Measurements from ENCODE around the gene PEX11G. TPM values are rescaled to one million over a fixed set of nuclear protein-coding genes. Genes with fewer than 3 reads are reported as not detected.
"Not testable (repeated sequence)": the region's sequence is repeated elsewhere in the genome, so short reads cannot be mapped to it uniquely, and the experiment has no call there.

PEX11G gene
- total and polyA plus RNA-seq, 9 donors = 0.40 to 6.0 (median 3.7) TPM

DNA sequence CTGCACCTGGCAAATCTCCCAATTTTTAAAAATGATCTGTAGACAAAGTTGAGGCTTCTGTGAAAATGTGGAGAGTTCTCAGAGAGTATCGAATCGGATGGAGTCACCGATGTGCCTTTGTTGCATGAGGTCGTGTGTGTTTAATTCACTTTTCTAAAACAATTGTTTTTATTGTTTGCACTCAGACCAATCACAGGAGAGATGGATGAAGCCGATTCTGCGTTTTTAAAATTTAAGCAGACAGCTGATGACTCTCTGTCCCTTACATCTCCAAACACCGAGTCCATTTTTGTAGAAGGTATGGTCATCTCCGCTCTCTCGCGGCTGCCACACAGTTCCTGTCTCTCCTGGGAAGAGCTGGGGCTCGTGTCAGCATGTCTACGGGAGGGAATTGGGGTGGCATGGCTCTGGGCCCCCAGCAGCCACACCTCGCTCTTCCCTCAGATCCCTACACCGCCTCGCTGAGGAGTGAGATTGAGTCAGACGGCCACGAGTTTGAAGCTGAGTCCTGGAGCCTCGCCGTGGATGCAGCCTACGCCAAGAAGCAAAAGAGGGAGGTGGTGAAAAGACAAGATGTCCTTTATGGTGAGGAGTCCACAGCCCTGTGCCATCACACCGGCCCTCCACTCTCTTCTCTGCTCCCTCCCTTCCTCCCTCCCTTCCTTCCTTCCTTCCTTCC lies 47.2 kb downstream of the PEX11G start:
- H3K36me3 ChIP-seq = no peaks in the 10 kb centered on the region
- TF ChIP-seq EP300 (IDR thresholded peaks at IDR 0.05) (no peak), CTCF (IDR thresholded peaks at IDR 0.05) (no peak), POLR2A (IDR thresholded peaks at IDR 0.05) (no peak)
- H3K27ac ChIP-seq = no peak overlapping the region
- H3K27me3 ChIP-seq = no peaks in the 10 kb centered on the region
- H3K9me3 ChIP-seq = no peaks in the 10 kb centered on the region
- H3K4me3 ChIP-seq = no peak overlapping the region
- H3K4me1 ChIP-seq (ENCODE audit: insufficient read depth) = no peaks in the 10 kb centered on the region
- intact Hi-C loops (cut with DNase I) = no loop called here
- 89 to 95% (median 90%) methylated on average over 21 of the region's 21 CpGs for WGBS, 3 donors
- DNase-seq = no peak

DNA sequence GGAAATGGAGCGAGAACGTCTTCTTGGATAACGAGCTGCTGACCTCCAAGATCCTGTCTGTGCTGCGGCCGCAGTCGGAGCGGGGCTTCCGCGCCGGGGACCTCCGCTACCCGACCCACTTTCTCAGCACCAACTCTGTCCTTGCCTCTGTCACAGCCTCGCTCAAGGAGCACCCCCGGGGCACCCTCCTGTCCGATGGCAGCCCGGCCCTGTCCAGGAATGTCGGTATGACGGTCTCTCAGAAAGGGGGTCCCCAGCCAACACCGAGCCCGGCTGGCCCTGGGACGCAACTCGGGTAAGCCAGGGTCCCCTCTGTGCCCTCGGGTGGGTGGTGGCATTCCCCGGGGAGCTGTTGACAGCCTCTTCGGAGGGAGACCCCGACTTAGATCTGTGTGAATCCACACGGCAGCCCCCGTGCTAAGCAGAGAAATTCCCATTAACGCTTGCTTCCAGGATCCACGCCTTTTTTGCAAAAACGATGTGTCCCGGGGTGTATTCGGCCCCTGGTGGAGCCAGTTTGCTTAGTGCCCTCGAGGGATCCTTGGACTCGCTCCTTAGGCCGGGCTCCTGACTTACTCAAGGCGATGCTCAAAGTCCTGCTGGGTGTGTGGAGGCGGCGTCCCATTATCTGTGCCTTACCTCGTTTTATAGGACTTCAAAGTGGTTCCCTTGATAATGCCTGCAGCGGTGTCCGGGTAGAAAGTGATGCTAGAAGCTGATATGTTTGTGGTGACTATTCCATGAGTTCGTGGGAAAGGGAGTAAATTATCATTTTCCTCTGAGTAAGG lies 48.5 kb downstream of the PEX11G start:
- H3K27me3 ChIP-seq = no peaks in the 10 kb centered on the region
- H3K4me3 ChIP-seq = no peak overlapping the region
- intact Hi-C loops (cut with DNase I) = no loop called here
- no peaks in the 10 kb centered on the region for H3K9me3 ChIP-seq
- H3K36me3 ChIP-seq = no peaks in the 10 kb centered on the region
- no peak for DNase-seq
- no peaks in the 10 kb centered on the region for H3K4me1 ChIP-seq (ENCODE audit: insufficient read depth)
- no peak for TF ChIP-seq POLR2A (IDR thresholded peaks at IDR 0.05)
- TF ChIP-seq CTCF (IDR thresholded peaks at IDR 0.05) = no peak
- WGBS, 3 donors = 87 to 90% (median 88%) methylated on average over 42 to 43 of the region's 43 CpGs
- H3K27ac ChIP-seq = no peak overlapping the region

DNA sequence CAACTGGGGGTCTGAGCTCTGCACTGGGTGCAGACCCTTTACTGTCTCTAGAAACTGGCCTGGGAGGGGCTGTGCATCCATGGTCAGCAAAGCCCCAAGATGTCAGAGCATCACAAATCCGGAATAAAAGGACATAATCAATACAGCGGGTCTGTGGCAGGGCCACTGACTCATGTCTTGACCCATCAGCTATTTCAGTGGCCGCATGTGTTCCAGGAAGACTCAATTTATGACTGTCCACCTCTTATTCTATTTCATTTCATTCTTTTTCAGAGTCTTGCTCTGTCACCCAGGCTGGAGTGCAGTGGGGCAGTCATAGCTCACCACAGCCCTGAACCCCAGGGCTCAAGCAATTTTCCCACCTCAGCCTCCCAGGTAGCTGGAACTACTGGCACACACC lies 53.2 kb downstream of the PEX11G start:
- Histone ChIP-seq H3K27me3 (no peaks in the 10 kb centered on the region), H3K27ac (no peak overlapping the region), H3K9me3 (no peaks in the 10 kb centered on the region), H3K4me1 (ENCODE audit: insufficient read depth) (no peaks in the 10 kb centered on the region), H3K36me3 (no peaks in the 10 kb centered on the region), H3K4me3 (no peak overlapping the region)
- 87 to 98% (median 96%) methylated on average over 3 of the region's 3 CpGs for WGBS, 3 donors
- intact Hi-C loops (cut with DNase I) = no loop called here
- no peak for DNase-seq
- no peak for TF ChIP-seq CTCF (IDR thresholded peaks at IDR 0.05)
- no peak for TF ChIP-seq POLR2A (IDR thresholded peaks at IDR 0.05)
- no peak for TF ChIP-seq EP300 (IDR thresholded peaks at IDR 0.05)

DNA sequence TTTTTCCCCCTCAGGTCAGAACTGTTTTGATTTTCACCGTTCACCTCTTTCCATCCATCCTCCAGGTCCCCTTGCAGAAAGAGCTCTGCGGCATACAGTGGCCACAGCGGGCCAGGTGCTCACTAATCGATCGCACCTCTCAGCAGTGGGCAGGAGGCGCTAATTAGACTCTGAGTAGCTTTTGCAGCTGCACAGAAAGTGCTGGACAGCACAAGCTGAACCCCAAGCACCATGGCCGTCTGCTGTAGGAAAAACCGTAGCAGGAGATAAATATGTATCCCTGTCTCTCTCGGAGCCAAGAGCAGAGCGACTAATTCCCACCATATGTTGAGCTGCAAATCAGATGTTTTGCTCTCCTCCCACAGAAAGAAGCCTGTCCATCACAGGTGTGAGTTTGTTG lies 54.4 kb downstream of the PEX11G start:
- H3K4me3 ChIP-seq = no peak overlapping the region
- H3K27ac ChIP-seq = no peak overlapping the region
- TF ChIP-seq POLR2A (IDR thresholded peaks at IDR 0.05) (no peak), CTCF (IDR thresholded peaks at IDR 0.05) (no peak), EP300 (IDR thresholded peaks at IDR 0.05) (no peak)
- no peaks in the 10 kb centered on the region for H3K27me3 ChIP-seq
- intact Hi-C loops (cut with DNase I) = no loop called here
- no peaks in the 10 kb centered on the region for H3K4me1 ChIP-seq (ENCODE audit: insufficient read depth)
- 88 to 93% (median 89%) methylated on average over 10 of the region's 10 CpGs for WGBS, 3 donors
- no peaks in the 10 kb centered on the region for H3K9me3 ChIP-seq
- H3K36me3 ChIP-seq = no peaks in the 10 kb centered on the region
- DNase-seq = no peak

DNA sequence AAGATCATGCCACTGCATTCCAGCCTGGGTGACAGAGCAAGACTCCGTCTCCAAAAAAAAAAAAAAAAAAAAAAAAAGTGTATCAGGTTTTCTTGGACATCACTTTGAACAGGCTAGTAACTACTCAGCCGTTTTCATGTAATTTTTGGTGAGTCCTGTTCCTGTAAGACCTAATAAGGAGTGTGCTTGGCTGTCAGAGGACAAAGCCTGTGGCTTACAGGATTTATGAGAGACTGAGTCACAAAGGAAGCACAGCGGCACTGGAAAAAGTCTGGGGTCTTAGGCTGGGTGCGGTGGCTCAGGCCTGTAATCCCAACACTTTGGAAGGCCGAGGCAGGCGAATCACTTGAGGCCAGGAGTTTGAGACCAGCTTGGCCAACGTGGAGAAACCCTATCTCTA lies 55.4 kb downstream of the PEX11G start:
- H3K4me3 ChIP-seq; H3K27me3 ChIP-seq; H3K36me3 ChIP-seq; H3K27ac ChIP-seq; H3K9me3 ChIP-seq; H3K4me1 ChIP-seq (ENCODE audit: insufficient read depth); intact Hi-C loops (cut with DNase I); DNase-seq: not testable (repeated sequence)
- WGBS, 3 donors = 78 to 84% (median 83%) methylated on average over 7 of the region's 7 CpGs
